ENCODE data around the gene RGS13. TPM values are rescaled to one million over a fixed set of nuclear protein-coding genes. Genes with fewer than 3 reads are reported as not detected.

RGS13 gene
- polyA plus RNA-seq (ENCODE audit: insufficient read length in 3 of 3) = not detected

- no peak for DNase-seq (ENCODE audit: low read depth in 3 of 3, low spot score in 2 of 3)
Measured at GRCh38 chr1:192635939-192636338, at the start of gene RGS13. RGS13 (plus strand) TSS chr1:192636147; CDS start chr1:192644335, 8,188 bp downstream.

- no peak for DNase-seq (ENCODE audit: low read depth in 3 of 3, low spot score in 2 of 3)
Measured at GRCh38 chr1:192587386-192588266, 48.3 kb upstream of the RGS13 start.

- no peak for DNase-seq (ENCODE audit: low read depth in 3 of 3, low spot score in 2 of 3)
Measured at GRCh38 chr1:192588546-192588945, 47.4 kb upstream of the RGS13 start.

GRCh38 chr1:192589813-192590212 lies 46.1 kb upstream of the RGS13 start:
- no peak for DNase-seq (ENCODE audit: low read depth in 3 of 3, low spot score in 2 of 3)

GRCh38 chr1:192592517-192592916 lies 43.4 kb upstream of the RGS13 start:
- DNase-seq (ENCODE audit: low read depth in 3 of 3, low spot score in 2 of 3) = no peak

GRCh38 chr1:192592981-192593708 lies 42.8 kb upstream of the RGS13 start:
- no peak for DNase-seq (ENCODE audit: low read depth in 3 of 3, low spot score in 2 of 3)

GRCh38 chr1:192595299-192595698 lies 40.6 kb upstream of the RGS13 start:
- DNase-seq (ENCODE audit: low read depth in 3 of 3, low spot score in 2 of 3) = no peak

- no peak for DNase-seq (ENCODE audit: low read depth in 3 of 3, low spot score in 2 of 3)
Measured at GRCh38 chr1:192598589-192598988, 37.4 kb upstream of the RGS13 start.

- DNase-seq (ENCODE audit: low read depth in 3 of 3, low spot score in 2 of 3) = no peak
Measured at GRCh38 chr1:192600275-192600674, 35.7 kb upstream of the RGS13 start.

GRCh38 chr1:192601143-192601542 lies 34.8 kb upstream of the RGS13 start:
- DNase-seq (ENCODE audit: low read depth in 3 of 3, low spot score in 2 of 3) = no peak

- no peak for DNase-seq (ENCODE audit: low read depth in 3 of 3, low spot score in 2 of 3)
Measured at GRCh38 chr1:192601567-192601966, 34.4 kb upstream of the RGS13 start.

GRCh38 chr1:192602757-192603156 lies 33.2 kb upstream of the RGS13 start:
- DNase-seq (ENCODE audit: low read depth in 3 of 3, low spot score in 2 of 3) = no peak

GRCh38 chr1:192603218-192603787 lies 32.6 kb upstream of the RGS13 start:
- DNase-seq (ENCODE audit: low read depth in 3 of 3, low spot score in 2 of 3) = no peak

GRCh38 chr1:192604979-192605620 lies 30.8 kb upstream of the RGS13 start:
- no peak for DNase-seq (ENCODE audit: low read depth in 3 of 3, low spot score in 2 of 3)

- DNase-seq (ENCODE audit: low read depth in 3 of 3, low spot score in 2 of 3) = no peak
Measured at GRCh38 chr1:192608671-192609070, 27.3 kb upstream of the RGS13 start.

- no peak for DNase-seq (ENCODE audit: low read depth in 3 of 3, low spot score in 2 of 3)
Measured at GRCh38 chr1:192609110-192610079, 26.6 kb upstream of the RGS13 start.

GRCh38 chr1:192610112-192610889 lies 25.6 kb upstream of the RGS13 start:
- DNase-seq (ENCODE audit: low read depth in 3 of 3, low spot score in 2 of 3) = no peak

- no peak for DNase-seq (ENCODE audit: low read depth in 3 of 3, low spot score in 2 of 3)
Measured at GRCh38 chr1:192615055-192615454, 20.9 kb upstream of the RGS13 start.

- DNase-seq (ENCODE audit: low read depth in 3 of 3, low spot score in 2 of 3) = no peak
Measured at GRCh38 chr1:192620071-192620635, 15.8 kb upstream of the RGS13 start.
